ENCODE data around the gene STK32B. TPM values are rescaled to one million over a fixed set of nuclear protein-coding genes. Genes with fewer than 3 reads are reported as not detected.
"Not testable (repeated sequence)": the region's sequence is repeated elsewhere in the genome, so short reads cannot be mapped to it uniquely, and the experiment has no call there.

The STK32B gene
- not detected in 2 replicates for total RNA-seq
- polyA plus RNA-seq = not detected in 2 replicates

GRCh38 chr4:5051278-5052203 lies at the start of gene STK32B:
Gene STK32B, plus strand, starts transcription at chr4:5051480.
- peaks cover 4% of the 10 kb centered on the region for H3K4me1 ChIP-seq (ENCODE audit: low read depth)
- DNase-seq (ENCODE audit: low read depth in 1 of 2, low spot score in 1 of 2) = peak; percentile 61 to 84
- H3K36me3 ChIP-seq = no peaks in the 10 kb centered on the region
- H3K27ac ChIP-seq = no peak within 1 kb of the TSS
- no peak for TF ChIP-seq CTCF (IDR thresholded peaks at IDR 0.05; ENCODE audit: low read depth, low read length)
- H3K4me3 ChIP-seq = peak within 1 kb of the TSS; percentile 40
- no peaks in the 10 kb centered on the region for H3K9me3 ChIP-seq (ENCODE audit: low read depth)
- peaks cover 45% of the 10 kb centered on the region for H3K27me3 ChIP-seq

GRCh38 chr4:5001641-5002040 lies 49.6 kb upstream of the STK32B start:
- H3K4me3 ChIP-seq; DNase-seq (ENCODE audit: low read depth in 1 of 2, low spot score in 1 of 2); H3K27ac ChIP-seq; H3K36me3 ChIP-seq; H3K4me1 ChIP-seq (ENCODE audit: low read depth); H3K9me3 ChIP-seq (ENCODE audit: low read depth); H3K27me3 ChIP-seq: not testable (repeated sequence)

GRCh38 chr4:5003372-5003857 lies 47.9 kb upstream of the STK32B start:
- H3K4me1 ChIP-seq (ENCODE audit: low read depth) = no peaks in the 10 kb centered on the region
- H3K9me3 ChIP-seq (ENCODE audit: low read depth) = no peaks in the 10 kb centered on the region
- H3K27me3 ChIP-seq = no peaks in the 10 kb centered on the region
- TF ChIP-seq CTCF (IDR thresholded peaks at IDR 0.05; ENCODE audit: low read depth, low read length) = no peak
- DNase-seq (ENCODE audit: low read depth in 1 of 2, low spot score in 1 of 2) = no peak
- H3K4me3 ChIP-seq = no peak overlapping the region
- H3K36me3 ChIP-seq = no peaks in the 10 kb centered on the region
- no peak overlapping the region for H3K27ac ChIP-seq

GRCh38 chr4:5003918-5004317 lies 47.4 kb upstream of the STK32B start:
- Histone ChIP-seq H3K4me3 (no peak overlapping the region), H3K4me1 (ENCODE audit: low read depth) (no peaks in the 10 kb centered on the region)

GRCh38 chr4:5004496-5004895 lies 46.8 kb upstream of the STK32B start:
- TF ChIP-seq CTCF (IDR thresholded peaks at IDR 0.05; ENCODE audit: low read depth, low read length) = no peak
- no peaks in the 10 kb centered on the region for H3K27me3 ChIP-seq
- H3K27ac ChIP-seq = no peak overlapping the region
- no peaks in the 10 kb centered on the region for H3K9me3 ChIP-seq (ENCODE audit: low read depth)
- no peaks in the 10 kb centered on the region for H3K4me1 ChIP-seq (ENCODE audit: low read depth)
- no peak for DNase-seq (ENCODE audit: low read depth in 1 of 2, low spot score in 1 of 2)
- H3K4me3 ChIP-seq = no peak overlapping the region
- no peaks in the 10 kb centered on the region for H3K36me3 ChIP-seq

More at GRCh38 chr4:5003918-5004317, 47.4 kb upstream of the STK32B start:
- no peak for DNase-seq (ENCODE audit: low read depth in 1 of 2, low spot score in 1 of 2)
- H3K36me3 ChIP-seq = no peaks in the 10 kb centered on the region
- no peaks in the 10 kb centered on the region for H3K9me3 ChIP-seq (ENCODE audit: low read depth)
- TF ChIP-seq CTCF (IDR thresholded peaks at IDR 0.05; ENCODE audit: low read depth, low read length) = no peak
- no peaks in the 10 kb centered on the region for H3K27me3 ChIP-seq
- H3K27ac ChIP-seq = no peak overlapping the region

- H3K27me3 ChIP-seq; H3K36me3 ChIP-seq; H3K27ac ChIP-seq; H3K9me3 ChIP-seq (ENCODE audit: low read depth); H3K4me1 ChIP-seq (ENCODE audit: low read depth); H3K4me3 ChIP-seq; DNase-seq (ENCODE audit: low read depth in 1 of 2, low spot score in 1 of 2): not testable (repeated sequence)
Observed at GRCh38 chr4:5006932-5007331, 44.3 kb upstream of the STK32B start.

All from cardiac muscle cell (in vitro differentiated cells and primary cell).